KMS-11 (cell line): ENCODE measurements around the gene FMNL3.

Source experiments
- H2AFZ ChIP-seq: fragments of 200-600 bp; sonication (generic); 2 replicates; pipeline ENCODE4 v1.6.1; 2016; ENCODE audit warnings: antibody characterized with exemption, mixed run types, low read depth
- H3K27ac ChIP-seq: fragments of 200-600 bp; sonication (generic); 2 replicates; pipeline ENCODE4 v1.6.1; 2016; ENCODE audit warnings: mild to moderate bottlenecking, mixed run types
- H3K27me3 ChIP-seq: fragments of 200-600 bp; sonication (generic); 2 replicates; pipeline ENCODE4 v1.6.1; 2017; ENCODE audit warnings: mild to moderate bottlenecking, low read depth, mixed run types, moderate library complexity; ENCODE audit not compliant: insufficient read depth
- H3K36me3 ChIP-seq: fragments of 200-600 bp; sonication (generic); 2 replicates; pipeline ENCODE4 v1.6.1; 2017; ENCODE audit warnings: mild to moderate bottlenecking, mixed run types; ENCODE audit not compliant: insufficient read depth
- H3K4me1 ChIP-seq: fragments of 200-600 bp; sonication (generic); 2 replicates; pipeline ENCODE4 v1.6.1; 2016; ENCODE audit warnings: mild to moderate bottlenecking, low read depth, mixed run types; ENCODE audit not compliant: poor library complexity, severe bottlenecking
- H3K4me2 ChIP-seq: fragments of 200-600 bp; sonication (generic); 2 replicates; pipeline ENCODE4 v1.7.0; 2016; ENCODE audit warnings: mild to moderate bottlenecking, mixed run types
- H3K4me3 ChIP-seq: fragments of 200-600 bp; sonication (generic); IDR thresholded peaks from 2 replicates; pipeline ENCODE4 v1.6.1; 2017; ENCODE audit warnings: low read depth, low read length, mixed read lengths; ENCODE audit not compliant: insufficient read depth
- H3K79me2 ChIP-seq: fragments of 200-600 bp; sonication (generic); 2 replicates; pipeline ENCODE4 v1.6.1; 2016; ENCODE audit warnings: low read depth, mixed run types; ENCODE audit not compliant: insufficient read depth
- H3K9ac ChIP-seq: fragments of 200-600 bp; sonication (generic); 2 replicates; pipeline ENCODE4 v1.6.1; 2016; ENCODE audit warnings: mild to moderate bottlenecking, mixed run types
- H4K20me1 ChIP-seq: fragments of 200-600 bp; sonication (generic); 2 replicates; pipeline ENCODE4 v1.6.1; 2016; ENCODE audit warnings: mild to moderate bottlenecking, mixed run types; ENCODE audit not compliant: insufficient read depth
- CTCF ChIP-seq: fragments of 200-600 bp; sonication (generic); conservative IDR thresholded peaks from 2 replicates; pipeline ENCODE4 v1.6.1; 2017; ENCODE audit warnings: low read depth, mild to moderate bottlenecking, antibody characterized with exemption, low read length, moderate library complexity, mixed read lengths

FMNL3 gene

GRCh38 chr12:49675137-49675536, 32.1 kb downstream of the FMNL3 start:
- Histone ChIP-seq H3K4me2 (no peak overlapping the region), H3K9ac (no peak overlapping the region), H3K27ac (no peak overlapping the region), H4K20me1 (no peaks in the 10 kb centered on the region), H3K4me3 (no peak overlapping the region), H3K27me3 (no peaks in the 10 kb centered on the region), H3K79me2 (no peaks in the 10 kb centered on the region), H2AFZ (no peak overlapping the region), H3K36me3 (no peaks in the 10 kb centered on the region), H3K4me1 (peaks cover 30% of the 10 kb centered on the region)
- no peak for TF ChIP-seq CTCF

- Histone ChIP-seq H3K27ac (no peak overlapping the region), H3K4me1 (peaks cover 30% of the 10 kb centered on the region)
Observed at GRCh38 chr12:49674318-49674981, 32.8 kb downstream of the FMNL3 start.

GRCh38 chr12:49673446-49674317, 33.5 kb downstream of the FMNL3 start:
- no peak overlapping the region for H3K27ac ChIP-seq
- H2AFZ ChIP-seq: no peak overlapping the region
- H3K4me2 ChIP-seq: no peak overlapping the region
- H3K9ac ChIP-seq: no peak overlapping the region
- H3K4me3 ChIP-seq: no peak overlapping the region
- no peaks in the 10 kb centered on the region for H3K27me3 ChIP-seq
- TF ChIP-seq CTCF: no peak
- peaks cover 30% of the 10 kb centered on the region for H3K4me1 ChIP-seq
- no peaks in the 10 kb centered on the region for H3K36me3 ChIP-seq
- H4K20me1 ChIP-seq: no peaks in the 10 kb centered on the region
- no peaks in the 10 kb centered on the region for H3K79me2 ChIP-seq

More at GRCh38 chr12:49674318-49674981, 32.8 kb downstream of the FMNL3 start:
- no peaks in the 10 kb centered on the region for H3K36me3 ChIP-seq
- no peaks in the 10 kb centered on the region for H4K20me1 ChIP-seq
- no peaks in the 10 kb centered on the region for H3K79me2 ChIP-seq
- no peak overlapping the region for H3K9ac ChIP-seq
- no peak overlapping the region for H3K4me2 ChIP-seq
- no peak overlapping the region for H2AFZ ChIP-seq
- H3K27me3 ChIP-seq: no peaks in the 10 kb centered on the region
- no peak for TF ChIP-seq CTCF
- H3K4me3 ChIP-seq: no peak overlapping the region

GRCh38 chr12:49672301-49673217, 34.6 kb downstream of the FMNL3 start:
- TF ChIP-seq CTCF: no peak
- Histone ChIP-seq H3K79me2 (no peaks in the 10 kb centered on the region), H3K4me3 (no peak overlapping the region), H4K20me1 (no peaks in the 10 kb centered on the region), H3K27me3 (no peaks in the 10 kb centered on the region), H3K4me2 (no peak overlapping the region), H3K9ac (no peak overlapping the region), H3K4me1 (peaks cover 30% of the 10 kb centered on the region), H3K27ac (no peak overlapping the region), H3K36me3 (no peaks in the 10 kb centered on the region), H2AFZ (no peak overlapping the region)
